ENCODE measurements around the gene GLRX.

GLRX gene

DNA sequence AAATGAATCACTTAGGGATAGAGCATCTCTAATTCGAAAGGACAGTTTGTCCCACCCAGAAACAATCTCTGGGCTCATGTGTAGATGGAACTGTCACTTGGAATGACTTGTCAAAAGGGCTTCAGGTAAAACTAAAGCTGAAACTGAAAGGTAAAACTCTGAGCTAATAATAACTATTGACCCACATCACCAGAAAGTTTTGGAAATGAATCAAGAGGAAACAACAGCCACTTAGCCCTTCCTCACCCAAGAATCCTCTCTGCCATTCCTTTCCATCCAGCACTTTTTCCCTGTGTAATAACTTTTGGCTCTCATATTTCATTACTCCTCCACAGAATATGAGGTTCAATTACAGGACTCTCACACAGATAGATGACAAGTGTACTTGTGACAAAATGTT lies 14.0 kb upstream of the GLRX start:
- DNase-seq (ENCODE audit: low spot score) (no peak), ATAC-seq (ENCODE audit: low read depth) (no peak)
- H3K9me3 ChIP-seq (ENCODE audit: severe bottlenecking) = no peaks in the 10 kb centered on the region
- no peaks in the 10 kb centered on the region for H3K27me3 ChIP-seq (ENCODE audit: insufficient read depth, poor library complexity, severe bottlenecking)
- TF ChIP-seq, protein P1, sequence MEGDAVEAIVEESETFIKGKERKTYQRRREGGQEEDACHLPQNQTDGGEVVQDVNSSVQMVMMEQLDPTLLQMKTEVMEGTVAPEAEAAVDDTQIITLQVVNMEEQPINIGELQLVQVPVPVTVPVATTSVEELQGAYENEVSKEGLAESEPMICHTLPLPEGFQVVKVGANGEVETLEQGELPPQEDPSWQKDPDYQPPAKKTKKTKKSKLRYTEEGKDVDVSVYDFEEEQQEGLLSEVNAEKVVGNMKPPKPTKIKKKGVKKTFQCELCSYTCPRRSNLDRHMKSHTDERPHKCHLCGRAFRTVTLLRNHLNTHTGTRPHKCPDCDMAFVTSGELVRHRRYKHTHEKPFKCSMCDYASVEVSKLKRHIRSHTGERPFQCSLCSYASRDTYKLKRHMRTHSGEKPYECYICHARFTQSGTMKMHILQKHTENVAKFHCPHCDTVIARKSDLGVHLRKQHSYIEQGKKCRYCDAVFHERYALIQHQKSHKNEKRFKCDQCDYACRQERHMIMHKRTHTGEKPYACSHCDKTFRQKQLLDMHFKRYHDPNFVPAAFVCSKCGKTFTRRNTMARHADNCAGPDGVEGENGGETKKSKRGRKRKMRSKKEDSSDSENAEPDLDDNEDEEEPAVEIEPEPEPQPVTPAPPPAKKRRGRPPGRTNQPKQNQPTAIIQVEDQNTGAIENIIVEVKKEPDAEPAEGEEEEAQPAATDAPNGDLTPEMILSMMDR (IDR thresholded peaks at IDR 0.05; ENCODE audit: poor library complexity, severe bottlenecking) = no peak
- H3K36me3 ChIP-seq (ENCODE audit: low read depth) = no peaks in the 10 kb centered on the region
- no peak overlapping the region for H3K27ac ChIP-seq (ENCODE audit: poor library complexity, severe bottlenecking)
- H3K4me3 ChIP-seq (ENCODE audit: severe bottlenecking) = no peak overlapping the region
- H3K4me1 ChIP-seq (ENCODE audit: insufficient read depth, poor library complexity, severe bottlenecking) = peaks cover 5% of the 10 kb centered on the region

GRCh38 chr5:95835682-95836385 lies 13.3 kb upstream of the GLRX start:
- DNase-seq (ENCODE audit: low spot score) = no peak
- H3K36me3 ChIP-seq (ENCODE audit: low read depth) = no peaks in the 10 kb centered on the region
- TF ChIP-seq, protein P1 (IDR thresholded peaks at IDR 0.05; ENCODE audit: poor library complexity, severe bottlenecking) = no peak
- H3K27ac ChIP-seq (ENCODE audit: poor library complexity, severe bottlenecking) = no peak overlapping the region
- peaks cover 5% of the 10 kb centered on the region for H3K4me1 ChIP-seq (ENCODE audit: insufficient read depth, poor library complexity, severe bottlenecking)
- no peaks in the 10 kb centered on the region for H3K9me3 ChIP-seq (ENCODE audit: severe bottlenecking)
- H3K27me3 ChIP-seq (ENCODE audit: insufficient read depth, poor library complexity, severe bottlenecking) = no peaks in the 10 kb centered on the region
- no peak for ATAC-seq (ENCODE audit: low read depth)
- no peak overlapping the region for H3K4me3 ChIP-seq (ENCODE audit: severe bottlenecking)

- ATAC-seq (ENCODE audit: low read depth) (peak; percentile 13; the same call in 1 of the 3 replicates), DNase-seq (ENCODE audit: low spot score) (no peak)
- TF ChIP-seq, protein P1 (IDR thresholded peaks at IDR 0.05; ENCODE audit: poor library complexity, severe bottlenecking) = no peak
- H3K9me3 ChIP-seq (ENCODE audit: severe bottlenecking) = no peaks in the 10 kb centered on the region
- no peaks in the 10 kb centered on the region for H3K27me3 ChIP-seq (ENCODE audit: insufficient read depth, poor library complexity, severe bottlenecking)
- no peak overlapping the region for H3K4me3 ChIP-seq (ENCODE audit: severe bottlenecking)
- H3K36me3 ChIP-seq (ENCODE audit: low read depth) = no peaks in the 10 kb centered on the region
- peaks cover 5% of the 10 kb centered on the region for H3K4me1 ChIP-seq (ENCODE audit: insufficient read depth, poor library complexity, severe bottlenecking)
- no peak overlapping the region for H3K27ac ChIP-seq (ENCODE audit: poor library complexity, severe bottlenecking)
Measured at GRCh38 chr5:95832664-95833063, 10.1 kb upstream of the GLRX start.

DNA sequence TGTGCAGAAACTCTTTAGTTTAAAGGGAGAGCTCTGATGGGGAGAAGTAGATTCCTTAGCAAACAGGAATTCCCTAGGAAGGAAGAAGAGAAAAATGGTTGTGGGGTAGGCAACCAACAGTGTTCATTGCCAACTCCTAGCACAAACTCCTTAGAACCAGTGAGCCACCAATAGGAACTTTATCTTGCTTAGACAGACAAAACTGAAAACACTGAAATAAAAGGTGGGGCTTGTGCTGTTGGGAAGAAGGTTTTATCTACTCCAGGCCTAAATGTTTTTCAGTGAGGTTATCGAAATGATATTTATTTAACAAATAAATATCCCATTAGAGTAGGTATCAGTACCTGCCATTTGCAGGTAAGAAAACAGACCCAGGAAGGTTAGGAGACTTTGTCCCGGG lies 7.7 kb upstream of the GLRX start:
- DNase-seq (ENCODE audit: low spot score) (no peak), ATAC-seq (ENCODE audit: low read depth) (no peak)
- Histone ChIP-seq H3K9me3 (ENCODE audit: severe bottlenecking) (no peaks in the 10 kb centered on the region), H3K36me3 (ENCODE audit: low read depth) (no peaks in the 10 kb centered on the region), H3K27ac (ENCODE audit: poor library complexity, severe bottlenecking) (no peak overlapping the region), H3K27me3 (ENCODE audit: insufficient read depth, poor library complexity, severe bottlenecking) (no peaks in the 10 kb centered on the region), H3K4me1 (ENCODE audit: insufficient read depth, poor library complexity, severe bottlenecking) (peaks cover 3% of the 10 kb centered on the region), H3K4me3 (ENCODE audit: severe bottlenecking) (no peak overlapping the region)
- TF ChIP-seq, protein P1 (IDR thresholded peaks at IDR 0.05; ENCODE audit: poor library complexity, severe bottlenecking) = no peak

GRCh38 chr5:95827892-95828246 lies 5.3 kb upstream of the GLRX start:
- ATAC-seq (ENCODE audit: low read depth) (no peak), DNase-seq (ENCODE audit: low spot score) (no peak)
- Histone ChIP-seq H3K27ac (ENCODE audit: poor library complexity, severe bottlenecking) (no peak overlapping the region), H3K4me3 (ENCODE audit: severe bottlenecking) (no peak overlapping the region), H3K9me3 (ENCODE audit: severe bottlenecking) (no peaks in the 10 kb centered on the region), H3K36me3 (ENCODE audit: low read depth) (no peaks in the 10 kb centered on the region), H3K4me1 (ENCODE audit: insufficient read depth, poor library complexity, severe bottlenecking) (peaks cover 14% of the 10 kb centered on the region), H3K27me3 (ENCODE audit: insufficient read depth, poor library complexity, severe bottlenecking) (no peaks in the 10 kb centered on the region)
- TF ChIP-seq, protein P1 (IDR thresholded peaks at IDR 0.05; ENCODE audit: poor library complexity, severe bottlenecking) = no peak
